K562 (cell line): ENCODE results near the gene ANKRD10. TPM values are rescaled to one million over a fixed set of nuclear protein-coding genes. Genes with fewer than 3 reads are reported as not detected.

Source experiments
- CAMTA2 ChIP-seq: fragments of 250-450 bp; sonication (Bioruptor Pico); conservative IDR thresholded peaks from 2 replicates; pipeline ENCODE4 v1.5.1; 2022
- CCAR2 ChIP-seq: fragments of 200-400 bp; formaldehyde crosslinking; IDR thresholded peaks from 2 replicates; pipeline ENCODE4 v1.6.1; 2017; ENCODE audit warnings: mild to moderate bottlenecking, low read depth, low read length
- CHCHD3 ChIP-seq: fragments of 250-450 bp; sonication (Bioruptor Pico); IDR thresholded peaks from 2 replicates; pipeline ENCODE4 v2.1.2; 2022; ENCODE audit warnings: mild to moderate bottlenecking
- E2F5 ChIP-seq: sonication (generic); formaldehyde crosslinking; IDR thresholded peaks from 2 replicates; pipeline ENCODE4 v1.8.0; 2022; ENCODE audit warnings: mild to moderate bottlenecking, missing genetic modification reagents
- FIP1L1 ChIP-seq: fragments of 200-400 bp; formaldehyde crosslinking; IDR thresholded peaks from 2 replicates; pipeline ENCODE4 v1.6.1; 2018; ENCODE audit warnings: mild to moderate bottlenecking, low read depth, low read length; ENCODE audit not compliant: poor library complexity, severe bottlenecking
- MXI1 ChIP-seq: IDR thresholded peaks from 2 replicates; pipeline ENCODE4 v1.6.1; 2011; ENCODE audit warnings: low read depth, mild to moderate bottlenecking, improper control_type of control experiment, low read length
- NCOA4 ChIP-seq: fragments of 450-650 bp; IDR thresholded peaks from 2 replicates; pipeline ENCODE4 v1.6.1; 2018; ENCODE audit warnings: mild to moderate bottlenecking; ENCODE audit not compliant: partially characterized antibody
- NFYB ChIP-seq: IDR thresholded peaks from 2 replicates; pipeline ENCODE4 v1.6.1; 2011; ENCODE audit warnings: mild to moderate bottlenecking, moderate library complexity; ENCODE audit not compliant: insufficient read length; ENCODE audit errors: extremely low read depth
- NR2C1 ChIP-seq, 2 experiments: fragments of 450-650 bp; IDR thresholded peaks; 2 replicates each; pipeline ENCODE4 v1.6.1; 2017; ENCODE audit warnings: mild to moderate bottlenecking in 2 of 2, antibody characterized with exemption in 1 of 2, inconsistent platforms in 1 of 2, missing compliant biosample characterization in 1 of 2, missing genetic modification characterization in 1 of 2
- RBM34 ChIP-seq: fragments of 200-400 bp; formaldehyde crosslinking; IDR thresholded peaks from 2 replicates; pipeline ENCODE4 v1.6.1; 2018; ENCODE audit warnings: low read length, borderline replicate concordance; ENCODE audit not compliant: insufficient read depth
- SAP30 ChIP-seq: fragments of 200-600 bp; sonication (generic); IDR thresholded peaks from 2 replicates; pipeline ENCODE4 v1.6.1; 2012; ENCODE audit warnings: borderline replicate concordance, low read depth, mild to moderate bottlenecking, moderate library complexity, low read length, control low read depth, inconsistent platforms; ENCODE audit not compliant: insufficient read depth, poor library complexity, severe bottlenecking
- SMAD1 ChIP-seq: fragments of 150-350 bp; IDR thresholded peaks from 2 replicates; pipeline ENCODE4 v1.6.1; 2014; ENCODE audit warnings: low read length, low read depth; ENCODE audit not compliant: partially characterized antibody
- SNRNP70 ChIP-seq: fragments of 200-400 bp; formaldehyde crosslinking; optimal IDR thresholded peaks from 2 replicates; pipeline ENCODE3; 2017; ENCODE audit warnings: low read depth, low read length
- SRSF3 ChIP-seq: fragments of 200-400 bp; formaldehyde crosslinking; IDR thresholded peaks from 2 replicates; pipeline ENCODE4 v1.6.1; 2016; ENCODE audit warnings: mild to moderate bottlenecking, low read length, moderate library complexity; ENCODE audit not compliant: insufficient read depth
- STAG1 ChIP-seq: sonication (generic); formaldehyde crosslinking; IDR thresholded peaks from 2 replicates; pipeline ENCODE4 v1.5.0; 2020; ENCODE audit warnings: missing genetic modification reagents, borderline replicate concordance
- TFE3 ChIP-seq: fragments of 450-650 bp; formaldehyde crosslinking; IDR thresholded peaks from 2 replicates; pipeline ENCODE4 v1.4.0; 2020; ENCODE audit warnings: mild to moderate bottlenecking, mixed read lengths
- UBTF ChIP-seq, 2 experiments: IDR thresholded peaks; 2 replicates each; pipeline ENCODE4 v1.6.1; 2012; ENCODE audit warnings: improper control_type of control experiment in 2 of 2, low read depth in 2 of 2, low read length in 2 of 2, borderline replicate concordance in 1 of 2
- YY1 ChIP-seq, 3 experiments: IDR thresholded peaks; 2 replicates each; pipeline ENCODE4 v1.6.1; 2011; ENCODE audit warnings: low read length in 2 of 3, mild to moderate bottlenecking in 2 of 3, moderate library complexity in 2 of 3, borderline replicate concordance in 1 of 3, control low read depth in 1 of 3, low read depth in 1 of 3; ENCODE audit not compliant: insufficient read depth in 3 of 3, insufficient replicate concordance in 2 of 3, control insufficient read depth in 1 of 3, insufficient read length in 1 of 3; ENCODE audit errors: extremely low read depth in 1 of 3
- ZFP30 ChIP-seq: fragments of 250-450 bp; sonication (Bioruptor Pico); IDR thresholded peaks from 2 replicates; pipeline ENCODE4 v1.8.0; 2022; ENCODE audit warnings: moderate library complexity, mild to moderate bottlenecking, inconsistent platforms, borderline replicate concordance
- ZNF217 ChIP-seq: sonication (generic); formaldehyde crosslinking; IDR thresholded peaks from 2 replicates; pipeline ENCODE4 v1.8.0; 2022; ENCODE audit warnings: mild to moderate bottlenecking, missing genetic modification reagents
- ZNF253 ChIP-seq: fragments of 250-450 bp; sonication (Bioruptor Pico); conservative IDR thresholded peaks from 2 replicates; pipeline ENCODE4 v1.6.1; 2021; ENCODE audit warnings: mild to moderate bottlenecking
- ZNF589 ChIP-seq: fragments of 200-800 bp; sonication (Bioruptor generic); IDR thresholded peaks from 2 replicates; pipeline ENCODE4 v1.6.1; 2016; ENCODE audit warnings: low read depth, missing genetic modification characterization, missing compliant biosample characterization
- polyA plus RNA-seq, 8 experiments: library from polyadenylated mRNA; depleted of rRNA in 4 of 8; stranded (reverse) in 5 of 8; unstranded in 3 of 8; fragments of >200 nt; fragmentation: Nextera tagmentation in 2 of 8; fragmentation: Illumina TruSeq in 1 of 8; extraction: Ambion mirVana in 2 of 8; extraction: Trizol in 1 of 8; gene quantifications; 2 replicates each; pipeline versions ENCODE4 v1.2.1 to v1.2.3, GENCODE V29; 2011 to 2014; ENCODE audit warnings: inconsistent platforms in 1 of 8, missing spikeins in 1 of 8
- total RNA-seq, 7 experiments: library from RNA; depleted of rRNA in 6 of 7; stranded (reverse); fragments of >200 nt in 6 of 7; fragmentation: Illumina TruSeq in 2 of 7; extraction: Trizol in 2 of 7; gene quantifications; 2 replicates each; pipeline versions ENCODE4 v1.2.1 to v1.2.3, GENCODE V29; 2011 to 2021; ENCODE audit warnings: low replicate concordance in 1 of 7

The ANKRD10 gene
- total and polyA plus RNA-seq, 9 of the 15 experiments (the other 6 are each of a cell fraction or from before 2014, with no cell fraction given): 21.7 to 183 (median 45.0) TPM

DNA sequence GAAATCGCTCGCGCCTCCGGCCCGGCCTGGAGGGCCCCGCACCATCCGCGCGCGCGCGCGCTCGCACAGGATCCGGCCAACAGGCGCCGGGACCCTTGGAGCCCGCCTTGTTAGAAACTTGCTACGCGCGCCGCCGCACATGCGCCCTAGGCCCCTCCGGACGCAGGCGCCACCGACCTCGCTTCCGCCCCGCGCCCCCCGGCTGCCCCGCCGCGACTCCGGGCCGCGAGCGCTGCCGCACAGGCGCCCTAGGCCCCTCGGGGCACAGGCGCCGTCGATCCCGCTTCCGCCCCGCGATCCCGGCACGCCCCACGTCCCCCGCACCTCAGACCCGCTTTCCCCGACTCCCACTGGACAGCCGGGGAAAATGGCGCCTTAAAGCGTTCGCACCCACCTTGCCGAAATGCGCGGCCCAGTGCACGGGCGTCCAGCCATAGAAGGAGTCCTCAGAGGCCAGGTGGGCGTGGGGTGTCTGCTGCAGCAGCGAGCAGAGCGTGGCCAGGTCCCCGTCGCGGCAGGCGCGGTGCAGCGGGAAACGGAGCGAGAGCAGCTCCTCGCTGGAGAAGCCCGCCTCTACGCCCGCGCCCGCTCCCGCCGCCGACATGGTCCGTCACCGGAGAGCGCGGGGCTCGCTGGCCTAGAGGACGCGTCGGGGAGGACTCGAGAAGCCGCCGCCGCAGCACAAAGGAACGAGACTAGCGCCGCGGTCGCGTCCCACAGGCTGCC lies 375 bp downstream of the ANKRD10 start (continued):
- TF ChIP-seq RBM34 (no peak), NR2C1 (IDR thresholded peaks at IDR 0.05) (no peak), NR2C1 (tag; IDR thresholded peaks at IDR 0.05) (no peak), SMAD1 (no peak), NCOA4 (no peak), ZNF589 (CRISPR knock-in tag) (no peak), MXI1 (no peak), SRSF3 (no peak), TFE3 (CRISPR knock-in tag) (no peak), CHCHD3 (CRISPR knock-in tag) (no peak), NFYB (no peak), SAP30 (no peak), CCAR2 (no peak), ZFP30 (CRISPR knock-in tag) (no peak), CAMTA2 (CRISPR knock-in tag) (no peak), UBTF (IDR thresholded peaks at IDR 0.05; ENCODE audit: borderline replicate concordance in 1 of 2, low read depth in 2 of 2, low read length in 2 of 2) (no peak), ZNF253 (CRISPR knock-in tag) (no peak), FIP1L1 (peak; percentile 55), ZNF217 (CRISPR knock-in tag) (no peak), STAG1 (CRISPR knock-in tag) (no peak), YY1 (IDR thresholded peaks at IDR 0.05; ENCODE audit: borderline replicate concordance in 1 of 3, control insufficient read depth in 1 of 3, extremely low read depth in 1 of 3, insufficient read depth in 3 of 3, insufficient read length in 1 of 3, insufficient replicate concordance in 2 of 3, low read depth in 1 of 3, low read length in 2 of 3) (peak in 2 of 3 experiments; percentile 69 to 88), SNRNP70 (no peak), E2F5 (CRISPR knock-in tag) (no peak)
